Type B pancreatic cell (in vitro differentiated cells): ENCODE results near the gene KMT2C. TPM values are rescaled to one million over a fixed set of nuclear protein-coding genes. Genes with fewer than 3 reads are reported as not detected.

ENCODE experiments used
- DNase-seq: peaks from one replicate; pipeline ENCODE4 v3.0.0; 2021; ENCODE audit warnings: mixed read lengths; ENCODE audit not compliant: unreplicated experiment; ENCODE audit errors: extremely low spot score
- H3K27ac Mint-ChIP-seq: 2 replicates; pipeline ENCODE4 v1.8.0; 2021; ENCODE audit warnings: mild to moderate bottlenecking, mixed read lengths
- H3K27me3 Mint-ChIP-seq: 2 replicates; pipeline ENCODE4 v1.8.0; 2021; ENCODE audit warnings: mixed read lengths
- H3K36me3 Mint-ChIP-seq: 2 replicates; pipeline ENCODE4 v1.8.0; 2021; ENCODE audit warnings: mixed read lengths
- H3K4me1 Mint-ChIP-seq: one replicate; pipeline ENCODE4 v1.8.0; 2021; ENCODE audit warnings: mixed read lengths; ENCODE audit not compliant: unreplicated experiment
- H3K4me3 Mint-ChIP-seq: 2 replicates; pipeline ENCODE4 v1.8.0; 2021; ENCODE audit warnings: mild to moderate bottlenecking, mixed read lengths
- H3K9me3 Mint-ChIP-seq: 2 replicates; pipeline ENCODE4 v1.8.0; 2021; ENCODE audit warnings: mixed read lengths
- total RNA-seq: library from RNA; stranded (reverse); gene quantifications from 2 replicates; pipeline ENCODE4 v1.2.1, GENCODE V29; 2021; ENCODE audit warnings: low replicate concordance
- TF ChIP-seq, protein P1 (sequence below): fragments of 200-600 bp; sonication (generic); conservative IDR thresholded peaks from 2 replicates; pipeline ENCODE4 v1.5.0; 2021; ENCODE audit warnings: antibody characterized with exemption, mild to moderate bottlenecking

KMT2C gene
- total RNA-seq, 1 donor from 2014 or later, result 60.3 TPM

DNA sequence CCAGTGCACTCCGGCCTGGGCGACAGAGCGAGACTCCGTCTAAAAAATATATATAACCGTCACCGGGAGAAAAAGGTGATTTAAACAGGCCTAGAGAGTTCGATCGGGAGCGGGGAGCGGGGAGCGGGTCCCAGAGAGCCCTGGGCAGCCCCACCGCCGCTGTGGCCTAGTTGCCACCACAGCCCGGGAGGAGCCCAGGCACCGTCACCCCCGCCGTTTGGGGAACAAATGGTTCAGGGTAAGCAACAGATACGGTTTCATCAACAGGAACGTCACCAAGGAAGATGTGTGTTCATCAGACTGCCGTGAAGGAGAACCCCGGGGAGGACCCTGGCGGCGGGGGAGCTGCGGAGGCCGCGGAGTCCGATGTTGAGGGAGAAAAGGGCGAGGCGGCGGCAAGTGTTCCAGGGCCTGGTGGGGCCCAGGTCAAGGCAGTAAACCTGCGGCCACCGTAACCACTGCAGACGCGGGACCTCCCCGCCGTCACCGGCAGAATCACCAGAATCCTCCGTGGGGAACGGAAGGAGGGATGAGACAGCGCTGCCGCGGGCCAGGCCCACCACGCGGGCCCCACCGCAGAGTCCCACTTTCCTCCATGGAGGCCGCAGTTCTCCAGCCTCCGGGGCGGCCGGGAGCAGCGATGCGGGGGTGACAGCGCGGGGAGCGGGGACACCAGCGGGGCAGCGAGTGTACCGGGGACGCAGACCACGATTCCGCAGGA, 306.9 kb downstream of the KMT2C start:
- no peak for DNase-seq
- Mint-ChIP-seq H3K4me1 (no peaks in the 10 kb centered on the region), H3K36me3 (peaks cover 49% of the 10 kb centered on the region), H3K9me3 (peaks cover 10% of the 10 kb centered on the region), H3K4me3 (no peak overlapping the region), H3K27me3 (no peaks in the 10 kb centered on the region), H3K27ac (no peak overlapping the region)
- TF ChIP-seq, protein P1, sequence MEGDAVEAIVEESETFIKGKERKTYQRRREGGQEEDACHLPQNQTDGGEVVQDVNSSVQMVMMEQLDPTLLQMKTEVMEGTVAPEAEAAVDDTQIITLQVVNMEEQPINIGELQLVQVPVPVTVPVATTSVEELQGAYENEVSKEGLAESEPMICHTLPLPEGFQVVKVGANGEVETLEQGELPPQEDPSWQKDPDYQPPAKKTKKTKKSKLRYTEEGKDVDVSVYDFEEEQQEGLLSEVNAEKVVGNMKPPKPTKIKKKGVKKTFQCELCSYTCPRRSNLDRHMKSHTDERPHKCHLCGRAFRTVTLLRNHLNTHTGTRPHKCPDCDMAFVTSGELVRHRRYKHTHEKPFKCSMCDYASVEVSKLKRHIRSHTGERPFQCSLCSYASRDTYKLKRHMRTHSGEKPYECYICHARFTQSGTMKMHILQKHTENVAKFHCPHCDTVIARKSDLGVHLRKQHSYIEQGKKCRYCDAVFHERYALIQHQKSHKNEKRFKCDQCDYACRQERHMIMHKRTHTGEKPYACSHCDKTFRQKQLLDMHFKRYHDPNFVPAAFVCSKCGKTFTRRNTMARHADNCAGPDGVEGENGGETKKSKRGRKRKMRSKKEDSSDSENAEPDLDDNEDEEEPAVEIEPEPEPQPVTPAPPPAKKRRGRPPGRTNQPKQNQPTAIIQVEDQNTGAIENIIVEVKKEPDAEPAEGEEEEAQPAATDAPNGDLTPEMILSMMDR, result no peak

DNA sequence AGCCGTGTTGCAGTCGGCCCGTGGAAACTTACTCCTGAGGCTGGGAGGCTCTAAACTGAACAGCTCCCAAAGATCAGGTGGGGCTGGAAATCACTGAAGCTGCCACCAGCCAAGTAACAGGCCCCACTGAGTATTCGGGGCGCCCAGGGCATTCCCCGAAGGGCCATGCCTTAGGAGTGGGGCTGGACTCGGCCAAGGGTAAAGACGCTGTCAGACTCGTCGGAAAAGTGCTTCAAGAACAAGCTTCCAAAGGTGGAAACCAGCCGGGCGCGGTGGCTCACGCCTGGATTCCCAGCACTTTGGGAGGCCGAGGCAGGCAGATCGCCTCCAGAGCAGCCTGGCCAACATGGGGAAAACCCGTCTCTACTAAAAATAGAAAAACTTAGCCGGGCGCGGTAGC, 307.6 kb downstream of the KMT2C start:
- H3K4me3 Mint-ChIP-seq, result no peak overlapping the region
- peaks cover 10% of the 10 kb centered on the region for H3K9me3 Mint-ChIP-seq
- peaks cover 50% of the 10 kb centered on the region for H3K36me3 Mint-ChIP-seq
- no peak overlapping the region for H3K27ac Mint-ChIP-seq
- TF ChIP-seq, protein P1, result no peak
- H3K4me1 Mint-ChIP-seq, result no peaks in the 10 kb centered on the region
- no peak for DNase-seq
- no peaks in the 10 kb centered on the region for H3K27me3 Mint-ChIP-seq

DNA sequence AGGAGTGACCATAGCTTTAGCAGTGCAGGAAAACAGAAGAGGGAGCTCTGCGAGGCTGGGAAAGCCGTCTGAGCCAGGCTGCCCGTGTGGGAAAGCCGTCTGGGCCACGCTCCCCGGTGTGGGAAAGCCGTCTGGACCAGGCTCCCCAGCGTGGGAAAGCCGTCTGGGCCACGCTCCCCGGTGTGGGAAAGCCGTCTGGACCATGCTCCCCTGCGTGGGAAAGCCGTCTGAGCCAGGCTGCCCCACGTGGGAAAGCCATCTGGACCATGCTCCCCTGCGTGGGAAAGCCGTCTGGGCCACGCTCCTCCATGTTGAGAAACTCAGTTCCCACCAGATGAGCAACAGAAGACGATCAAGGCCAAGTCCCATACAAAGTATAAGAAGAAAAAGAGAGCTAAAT, 308.6 kb downstream of the KMT2C start:
- H3K4me3 Mint-ChIP-seq, result no peak overlapping the region
- H3K4me1 Mint-ChIP-seq, result no peaks in the 10 kb centered on the region
- H3K27ac Mint-ChIP-seq, result no peak overlapping the region
- DNase-seq, result no peak
- peaks cover 10% of the 10 kb centered on the region for H3K9me3 Mint-ChIP-seq
- TF ChIP-seq, protein P1, result no peak
- H3K36me3 Mint-ChIP-seq, result peaks cover 57% of the 10 kb centered on the region
- H3K27me3 Mint-ChIP-seq, result no peaks in the 10 kb centered on the region

DNA sequence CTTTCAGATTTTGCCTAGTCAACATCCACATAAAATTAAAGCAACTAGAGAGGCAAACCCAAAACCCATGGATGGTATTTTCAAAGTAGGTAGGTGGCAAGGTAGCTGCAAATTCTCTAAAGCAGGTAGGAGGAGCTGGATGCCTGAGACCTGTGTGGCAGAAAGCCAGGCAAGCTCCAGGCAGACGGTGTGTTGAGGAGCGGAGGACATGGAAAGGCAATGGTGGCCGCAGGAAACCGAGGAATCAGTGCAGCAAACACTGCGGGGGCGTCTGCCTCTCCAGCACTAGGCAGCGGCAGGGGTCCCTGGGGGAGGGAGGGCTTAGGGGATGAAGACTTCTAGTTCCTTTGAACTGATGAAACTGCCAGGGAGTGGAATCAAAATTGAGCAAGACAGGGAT, 309.1 kb downstream of the KMT2C start:
- Mint-ChIP-seq H3K27ac (no peak overlapping the region), H3K9me3 (peaks cover 10% of the 10 kb centered on the region), H3K27me3 (no peaks in the 10 kb centered on the region), H3K4me3 (no peak overlapping the region), H3K4me1 (no peaks in the 10 kb centered on the region), H3K36me3 (peaks cover 58% of the 10 kb centered on the region)
- TF ChIP-seq, protein P1, result no peak
- no peak for DNase-seq

DNA sequence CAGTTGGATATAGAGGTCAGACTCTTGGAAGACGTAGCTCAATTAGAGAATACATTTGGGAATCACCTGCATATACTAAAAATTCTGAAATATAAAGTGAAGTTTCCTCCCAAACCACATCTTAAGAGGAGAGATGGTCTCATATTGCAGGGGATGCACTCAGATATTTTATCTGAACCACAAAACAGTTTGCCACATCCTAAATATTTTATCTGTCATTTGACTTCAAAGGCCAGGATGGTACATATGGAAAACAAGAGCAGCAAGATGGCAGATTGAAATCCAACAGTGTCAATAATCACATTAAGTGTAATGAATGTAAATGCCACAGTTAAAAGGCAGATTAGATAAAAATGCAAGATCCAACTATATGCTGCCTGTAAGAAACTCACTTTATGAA, 313.3 kb downstream of the KMT2C start:
- TF ChIP-seq, protein P1, result no peak
- no peaks in the 10 kb centered on the region for H3K27me3 Mint-ChIP-seq
- H3K4me1 Mint-ChIP-seq, result no peaks in the 10 kb centered on the region
- H3K36me3 Mint-ChIP-seq, result peaks cover 74% of the 10 kb centered on the region
- peak overlapping the region; percentile 1 for H3K27ac Mint-ChIP-seq
- no peak for DNase-seq
- H3K9me3 Mint-ChIP-seq, result peaks cover 7% of the 10 kb centered on the region
- H3K4me3 Mint-ChIP-seq, result no peak overlapping the region
